Glomerular endothelial cell (primary cell): ENCODE data around the gene STK39. TPM values are rescaled to one million over a fixed set of nuclear protein-coding genes. Genes with fewer than 3 reads are reported as not detected.

Experiments
- DNase-seq: peaks from one replicate; pipeline ENCODE4 v3.0.0-alpha.2; 2011; ENCODE audit warnings: low read depth, low spot score; ENCODE audit errors: extremely low read depth
- total RNA-seq: library from RNA; depleted of rRNA; stranded (reverse); fragments of >200 nt; gene quantifications from 2 replicates; pipeline ENCODE4 v1.2.3, GENCODE V29; 2015

Gene STK39
- total RNA-seq, 1 donor from 2014 or later = 11.8 TPM

DNA sequence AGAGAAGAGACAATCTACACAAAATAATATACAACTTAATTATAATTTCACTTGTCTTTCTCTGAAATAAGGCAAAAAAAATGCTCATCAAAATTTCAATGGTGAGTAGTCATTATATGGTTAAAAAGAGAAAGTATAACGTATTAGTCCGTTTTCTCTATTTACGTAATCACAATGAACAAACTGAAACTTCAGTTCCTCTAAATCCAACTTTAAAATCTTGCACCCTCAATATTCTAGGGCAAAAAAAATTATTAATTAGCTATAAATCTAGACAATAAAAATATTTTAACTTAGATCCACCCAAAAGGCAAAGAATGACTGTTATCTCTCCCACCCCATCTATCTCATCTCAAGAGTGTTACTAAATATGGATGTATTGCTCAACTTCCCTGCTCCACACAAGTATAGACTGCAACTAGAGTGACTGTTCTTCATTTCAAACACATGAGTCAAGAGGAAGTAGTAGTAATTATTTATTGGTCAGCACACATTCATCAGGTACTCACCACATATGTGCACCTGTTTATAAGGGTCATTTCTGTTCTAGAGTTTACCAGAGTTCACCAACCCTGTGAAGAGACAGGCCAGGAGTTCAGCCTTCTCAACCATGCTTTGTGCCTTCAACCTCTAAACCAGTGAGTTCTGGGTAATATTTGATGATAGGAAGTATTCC lies 36.4 kb downstream of the STK39 start:
- DNase-seq = no peak

DNA sequence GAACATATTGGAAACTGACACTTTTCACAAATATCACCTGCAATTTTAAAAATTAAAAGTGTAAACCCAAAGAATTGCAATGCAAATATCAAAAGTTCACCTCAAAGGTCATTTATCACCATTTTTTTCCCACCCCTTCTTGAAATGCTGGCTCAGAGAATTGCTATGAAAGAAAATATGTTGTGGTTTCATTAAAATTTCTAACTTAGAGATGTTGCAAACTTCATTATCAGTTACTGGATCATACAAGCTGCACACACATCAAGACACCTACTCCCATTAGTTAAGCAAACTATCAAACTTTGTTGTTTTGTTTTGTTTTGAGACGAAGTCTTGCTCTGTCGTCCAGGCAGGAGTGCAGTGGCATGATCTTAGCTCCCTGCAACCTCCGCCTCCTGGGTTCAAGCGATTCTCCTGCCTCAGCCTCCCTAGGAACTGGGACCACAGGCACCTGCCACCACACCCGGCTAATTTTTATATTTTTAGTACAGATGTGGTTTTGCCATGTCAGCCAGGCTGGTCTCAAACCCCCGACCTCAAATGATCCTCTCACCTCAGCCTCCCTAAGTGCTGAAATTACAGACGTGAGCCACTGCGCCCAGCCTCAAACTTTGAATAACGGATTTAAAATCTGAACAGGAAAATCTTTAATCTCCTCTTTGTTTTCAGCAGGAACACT lies 37.0 kb downstream of the STK39 start:
- no peak for DNase-seq

DNA sequence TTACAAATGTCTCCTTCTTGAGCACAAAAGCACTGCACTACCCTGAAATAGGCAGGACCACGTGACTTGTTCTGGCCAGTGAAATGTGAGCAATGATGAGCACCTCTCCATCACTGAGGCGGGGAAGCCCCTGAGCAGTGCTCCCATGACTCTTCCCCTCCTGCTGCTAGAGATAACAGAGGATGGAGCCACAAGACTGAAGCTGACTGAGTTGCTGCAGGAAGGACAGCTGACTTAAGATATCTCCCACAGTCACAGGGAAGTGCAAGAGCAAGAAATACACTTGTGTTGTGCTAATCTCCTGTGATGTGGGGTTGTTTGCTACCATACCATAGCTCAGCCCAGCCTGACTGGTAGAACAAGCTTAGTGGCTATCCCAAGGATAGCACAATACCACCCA lies 38.7 kb downstream of the STK39 start:
- no peak for DNase-seq

DNA sequence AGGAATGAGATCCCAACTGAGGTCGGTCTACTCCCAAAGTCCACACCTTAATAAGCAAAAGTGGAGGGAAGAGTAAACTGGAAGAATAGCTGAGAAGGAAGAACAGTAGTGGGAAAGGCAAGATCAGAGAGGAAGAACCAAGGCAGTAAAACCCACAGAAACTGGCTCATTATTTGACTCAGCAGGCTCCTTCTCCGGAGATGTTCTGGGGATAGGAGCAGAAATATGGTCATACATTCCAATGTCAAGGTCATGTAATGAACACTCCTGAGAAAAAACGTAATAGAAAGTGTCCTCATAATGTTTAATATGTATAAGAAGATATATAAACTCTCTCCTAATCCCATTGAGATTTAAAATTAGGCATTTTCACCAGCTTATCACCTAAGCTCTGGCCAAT lies 39.5 kb downstream of the STK39 start:
- no peak for DNase-seq

DNA sequence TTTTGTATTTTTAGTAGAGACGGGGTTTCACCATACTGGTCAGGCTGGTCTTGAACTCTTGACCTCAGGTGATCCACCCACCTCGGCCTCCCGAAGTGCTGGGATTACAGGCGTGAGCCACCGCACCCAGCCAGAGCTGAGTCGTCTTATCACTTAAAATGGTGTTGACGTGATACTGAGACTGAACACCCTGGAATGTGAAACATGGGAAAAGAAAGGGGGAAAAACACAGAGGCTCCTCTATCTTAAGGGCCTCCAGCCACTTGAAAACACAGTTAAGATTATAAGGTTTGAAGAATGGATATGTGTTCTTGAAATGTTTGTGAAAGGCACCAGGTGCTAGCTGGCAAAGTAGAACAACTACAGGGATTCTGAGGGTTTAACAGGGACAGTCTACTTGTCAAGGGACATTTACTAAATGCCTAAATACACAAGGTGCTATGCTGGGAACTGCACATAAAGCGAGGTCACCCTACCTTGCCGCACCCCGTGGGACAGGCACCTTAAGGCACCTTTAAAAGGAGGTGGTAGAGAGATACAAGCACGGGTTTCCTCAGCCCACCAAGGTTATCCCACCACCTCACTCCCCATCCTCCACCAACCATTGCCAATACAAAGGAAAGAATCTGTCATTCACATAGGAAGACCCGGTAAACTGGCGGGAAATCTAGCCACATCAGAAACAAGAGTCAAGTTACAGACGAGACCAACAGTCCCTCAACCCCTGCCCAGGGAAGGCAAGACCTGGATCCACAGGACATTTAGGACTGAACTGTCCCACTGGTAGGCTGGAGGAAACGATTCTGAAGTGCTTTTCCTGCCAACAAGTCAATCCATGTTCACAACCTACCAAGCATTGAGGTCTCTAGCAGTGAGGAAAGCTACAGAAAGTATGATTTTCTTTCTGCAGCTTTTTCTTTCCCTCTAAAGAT lies 43.4 kb downstream of the STK39 start:
- no peak for DNase-seq

DNA sequence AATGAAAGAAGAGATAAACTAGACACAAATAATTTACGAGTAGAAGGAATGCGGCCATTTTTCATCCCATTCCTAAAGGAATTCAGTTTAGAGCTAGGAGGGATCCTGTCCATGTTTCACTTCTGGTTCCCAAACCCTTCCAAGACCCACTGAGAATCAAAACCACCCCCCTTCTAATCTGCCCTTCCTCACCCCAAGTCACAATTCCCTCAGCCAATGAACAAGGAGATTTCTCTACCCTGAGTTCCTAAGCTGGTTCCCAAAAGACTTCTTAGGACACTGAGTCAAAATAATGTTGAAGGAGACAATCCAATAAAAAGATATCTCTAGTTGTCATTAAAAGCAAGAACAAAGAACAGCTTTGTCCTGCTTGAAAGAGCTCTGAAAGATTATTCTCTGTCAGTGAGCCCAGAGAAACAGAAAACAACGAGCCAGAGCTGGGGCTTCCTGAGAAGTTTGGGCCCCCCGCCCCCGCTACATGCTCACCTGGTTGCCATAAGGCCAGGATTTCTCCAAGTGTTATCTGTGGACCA lies 45.7 kb downstream of the STK39 start:
- no peak for DNase-seq

DNA sequence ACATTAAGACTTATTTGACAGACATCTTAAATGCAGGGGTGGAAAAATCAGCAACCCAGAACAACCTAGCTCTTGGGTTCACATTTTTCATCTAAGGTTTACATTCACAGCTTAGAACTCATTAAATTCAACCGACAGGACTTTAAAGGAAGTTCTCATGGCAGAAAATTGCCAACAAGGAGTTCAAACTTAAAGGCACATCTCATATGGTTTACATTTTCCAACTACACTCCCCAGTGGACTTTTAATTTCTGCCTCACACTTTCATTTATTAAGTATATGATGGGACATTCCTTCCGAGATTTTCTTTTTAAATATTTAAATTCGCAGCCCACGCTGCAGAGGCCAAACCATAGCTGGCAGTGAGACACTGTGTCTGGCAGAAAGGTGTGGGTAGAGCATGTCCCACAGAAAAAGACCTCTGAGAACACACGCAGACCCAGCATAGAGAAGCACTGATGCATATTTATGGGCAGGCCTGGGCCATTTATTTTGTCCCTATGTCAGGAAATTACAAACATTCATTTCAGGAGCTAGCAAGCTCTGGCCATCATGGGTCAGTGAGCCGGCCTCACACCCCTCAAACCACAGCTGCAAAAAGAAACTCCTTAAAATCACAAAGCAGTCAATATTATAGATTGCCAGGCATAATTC lies 46.3 kb downstream of the STK39 start:
- DNase-seq = no peak

DNA sequence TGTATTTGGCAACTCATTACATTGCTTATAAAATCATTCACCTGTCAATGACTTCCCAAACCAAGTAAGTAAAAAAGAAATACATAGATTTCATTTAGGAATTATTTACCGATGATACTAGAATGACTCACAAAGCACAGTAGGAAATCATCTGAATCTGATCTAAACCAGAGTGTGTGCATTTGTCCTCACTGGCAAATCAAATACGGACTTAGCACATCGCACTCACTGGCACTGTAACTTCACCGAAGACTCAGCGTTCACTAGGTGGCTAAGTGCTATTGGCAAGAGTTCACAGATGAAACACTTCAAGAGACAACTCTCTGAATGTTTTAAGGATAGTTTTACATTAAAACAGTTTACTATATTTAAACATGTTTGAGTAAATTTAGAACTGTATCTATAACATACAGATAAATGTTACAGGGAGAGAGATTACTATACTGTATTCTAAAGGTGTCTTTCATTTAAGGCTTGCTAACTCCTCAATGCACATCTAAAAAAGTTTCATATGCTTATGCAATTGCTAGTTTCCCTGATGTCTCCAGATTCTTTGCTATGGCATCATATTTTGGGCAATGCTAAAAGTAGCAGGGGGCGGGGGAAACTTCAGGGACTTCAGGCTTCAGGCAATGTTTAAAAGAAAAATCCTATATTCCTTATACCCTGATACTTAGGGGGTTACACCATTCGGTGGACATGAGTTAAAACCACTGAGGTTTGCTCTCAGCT lies 48.8 kb downstream of the STK39 start:
- DNase-seq = no peak

DNA sequence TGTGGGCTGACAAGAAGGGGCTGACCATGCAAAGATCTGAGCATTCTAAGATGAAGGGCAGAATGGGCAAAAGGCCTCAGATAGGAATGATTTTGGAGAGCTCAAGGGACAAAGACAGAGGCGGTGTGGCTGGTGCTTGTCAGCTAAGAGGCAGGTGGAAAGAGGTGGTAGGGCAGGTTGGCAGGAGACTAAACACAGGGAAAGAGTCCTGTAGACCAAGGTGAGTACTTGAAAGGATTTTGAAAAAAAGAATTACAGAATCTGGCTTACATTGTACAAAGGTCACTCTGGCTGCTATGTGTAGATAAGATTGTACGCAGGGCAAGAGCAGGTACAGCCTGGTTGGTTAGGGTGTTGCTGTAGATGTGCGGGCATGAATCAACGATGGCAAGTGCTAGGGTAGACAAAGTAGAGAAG lies 50.6 kb downstream of the STK39 start:
- no peak for DNase-seq

DNA sequence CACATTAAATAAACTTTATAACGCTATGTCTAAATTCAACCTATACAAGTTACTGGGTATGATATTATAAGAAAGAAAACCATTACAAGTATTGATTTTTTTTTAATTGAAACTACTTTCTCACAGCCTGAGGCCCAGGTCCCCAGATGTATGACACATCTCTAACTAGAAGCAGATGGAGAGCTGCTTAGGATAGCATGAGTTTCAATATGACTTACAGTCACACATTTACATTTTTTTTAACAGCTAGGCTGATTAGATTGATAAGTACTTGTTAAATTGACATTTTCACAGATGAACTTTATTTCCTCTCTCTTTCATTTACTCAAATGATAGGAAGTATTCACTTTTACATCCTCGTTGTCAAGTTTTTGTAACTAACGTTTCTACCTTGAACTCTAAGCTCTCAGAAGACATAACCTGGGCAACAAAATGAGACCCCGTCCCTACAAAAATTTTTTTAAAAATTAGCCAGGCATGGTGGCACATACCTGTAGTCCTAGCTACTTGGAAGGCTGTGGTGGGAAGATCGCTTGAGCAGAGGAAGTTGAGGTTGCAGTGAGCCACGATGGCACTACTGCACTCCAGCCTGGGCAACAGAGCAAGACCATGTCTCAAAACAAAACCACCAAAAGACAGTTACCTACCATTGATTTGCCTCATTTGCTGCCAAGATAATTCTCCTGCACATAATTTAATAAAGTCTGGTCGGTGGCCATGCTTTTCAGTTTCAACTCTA lies 52.4 kb downstream of the STK39 start:
- DNase-seq = no peak

DNA sequence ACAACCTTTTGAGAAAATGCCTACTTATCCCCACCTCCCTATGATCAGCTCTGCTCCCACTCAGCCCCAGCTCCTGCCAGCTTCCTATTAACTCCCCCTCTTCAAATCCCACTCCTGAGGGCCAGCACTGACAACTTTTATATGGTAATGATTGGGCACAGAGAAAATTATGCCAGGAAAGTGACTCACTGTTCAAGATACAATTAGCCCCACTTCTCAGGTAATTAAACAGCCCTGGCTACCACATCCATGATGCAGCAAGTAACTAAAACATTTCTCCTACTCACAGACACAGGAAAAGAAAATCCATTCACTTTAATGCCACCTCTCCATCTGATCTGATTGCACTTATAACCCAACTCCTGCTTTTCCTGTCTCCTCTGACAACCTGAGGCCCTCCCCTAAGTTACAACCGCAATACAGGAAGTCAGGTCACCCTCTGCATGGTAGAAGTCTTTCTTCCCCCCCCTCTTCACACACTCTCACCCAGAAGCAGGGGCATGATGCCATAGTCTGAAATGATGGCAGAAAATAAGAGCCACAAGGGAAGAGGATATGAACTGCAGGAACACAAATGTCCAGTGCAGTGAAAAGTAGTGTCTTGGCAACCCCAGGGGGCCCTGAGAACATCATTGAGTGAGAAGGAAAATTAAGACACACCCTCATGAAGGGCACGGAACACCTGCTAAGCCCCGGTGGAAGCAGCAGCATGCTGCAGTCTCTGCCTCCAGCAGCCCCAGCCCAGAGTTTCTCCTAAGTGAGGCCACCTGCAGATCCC lies 54.4 kb downstream of the STK39 start:
- DNase-seq = no peak

DNA sequence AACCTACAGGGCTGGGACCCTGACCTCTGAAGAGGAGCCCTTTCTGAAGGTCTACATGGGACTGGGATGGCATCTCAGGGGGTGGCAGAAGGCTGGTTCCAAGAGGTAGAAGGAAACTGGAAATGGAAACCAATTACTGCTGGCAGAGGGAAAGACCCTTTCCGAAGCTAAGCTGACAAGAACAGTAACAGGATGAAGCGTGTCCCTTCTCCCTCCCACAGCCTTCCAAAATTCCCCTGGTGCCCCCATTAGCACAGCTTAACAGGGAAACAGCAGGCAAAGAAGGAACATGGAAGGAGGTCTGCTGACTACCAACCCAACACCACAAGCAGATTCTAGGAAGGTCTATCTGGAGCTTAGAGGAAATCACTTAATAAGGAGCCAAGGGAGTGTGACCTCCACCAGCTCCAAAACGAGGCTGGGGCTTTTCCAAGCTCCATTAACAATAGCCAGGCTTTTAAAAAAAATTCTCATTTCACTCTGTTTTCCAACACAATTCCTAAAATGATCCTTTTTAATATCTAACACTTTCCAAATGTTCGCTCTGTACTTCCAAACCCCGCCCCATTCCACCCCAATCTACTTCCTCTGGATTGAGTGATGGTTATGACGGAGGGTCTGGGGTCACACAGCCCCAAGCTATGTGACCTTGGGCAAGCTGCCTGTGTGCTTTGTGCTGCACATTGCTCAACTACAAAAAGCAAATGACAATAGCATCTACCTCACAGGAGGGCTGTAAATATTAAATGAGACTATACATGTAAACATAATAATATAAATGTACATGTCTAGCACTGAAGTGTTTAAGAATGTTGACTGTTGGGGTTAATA lies 55.2 kb downstream of the STK39 start:
- no peak for DNase-seq

DNA sequence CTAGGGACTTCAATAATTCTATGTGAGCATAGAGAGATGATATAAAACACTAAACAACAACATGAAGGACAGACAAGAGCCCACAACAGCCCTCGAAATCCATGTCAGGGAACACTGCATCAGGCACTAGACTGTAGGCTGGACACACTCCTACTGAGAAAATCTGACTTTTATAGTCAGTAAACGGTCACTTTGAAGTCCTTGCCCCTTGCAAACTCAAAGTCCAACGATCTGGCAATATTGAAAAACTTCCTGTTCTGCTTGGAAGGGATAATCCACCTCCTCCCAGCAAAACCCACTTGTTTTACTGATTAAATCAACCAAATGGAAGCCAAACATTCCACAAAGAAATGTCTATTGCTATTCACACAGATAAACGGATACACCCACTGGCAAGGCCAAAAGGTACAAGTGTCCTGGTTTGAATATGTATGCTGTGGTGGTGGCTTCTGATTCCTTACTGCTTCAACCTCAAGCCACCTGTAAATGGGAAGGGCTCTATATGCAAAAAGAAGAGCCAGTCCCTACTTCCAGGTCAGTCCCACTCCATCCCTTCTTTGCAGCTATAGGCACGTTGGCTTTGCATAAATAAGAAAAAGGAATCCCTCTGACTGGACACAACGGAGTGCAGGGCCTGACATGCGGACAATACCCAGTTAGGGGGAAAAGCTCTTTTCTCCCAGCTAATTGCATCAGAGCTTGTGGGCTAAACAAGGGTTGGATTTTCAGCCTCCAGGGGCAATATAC lies 56.6 kb downstream of the STK39 start:
- DNase-seq = no peak

DNA sequence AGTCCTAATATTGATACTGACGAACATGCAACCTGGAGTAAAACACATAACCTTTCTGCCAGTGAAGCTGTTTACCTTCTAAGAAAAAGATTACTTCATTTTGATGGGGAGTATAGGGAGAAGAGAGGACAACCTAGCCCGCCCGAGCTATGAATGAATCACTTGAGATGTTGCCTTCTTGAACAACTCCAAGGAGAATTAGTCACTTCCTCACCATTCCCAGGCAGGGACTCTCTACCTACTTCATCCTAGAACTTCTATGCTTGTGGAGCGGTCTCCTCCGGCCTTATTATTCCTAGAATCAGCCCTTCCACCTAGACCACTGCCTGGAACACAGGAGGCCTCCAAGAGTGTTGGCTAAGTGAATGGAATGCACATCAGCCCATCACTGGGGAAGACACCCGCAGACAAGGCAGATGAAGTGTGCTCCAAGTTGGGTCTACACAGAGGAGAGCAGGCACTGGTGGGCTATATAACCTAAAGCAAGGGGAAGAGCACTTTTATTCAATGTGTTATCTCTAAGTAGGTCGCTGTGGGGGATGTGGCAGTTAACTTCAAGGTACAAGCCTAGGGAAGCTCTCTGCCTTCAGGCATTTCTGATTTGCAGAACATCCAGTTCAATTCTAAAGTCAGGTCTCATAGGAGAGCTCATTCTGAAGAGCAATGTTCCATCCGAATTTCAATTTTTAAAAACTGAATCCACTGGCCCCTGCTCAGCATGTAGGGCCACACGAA lies 57.4 kb downstream of the STK39 start:
- DNase-seq = peak; percentile 33

DNA sequence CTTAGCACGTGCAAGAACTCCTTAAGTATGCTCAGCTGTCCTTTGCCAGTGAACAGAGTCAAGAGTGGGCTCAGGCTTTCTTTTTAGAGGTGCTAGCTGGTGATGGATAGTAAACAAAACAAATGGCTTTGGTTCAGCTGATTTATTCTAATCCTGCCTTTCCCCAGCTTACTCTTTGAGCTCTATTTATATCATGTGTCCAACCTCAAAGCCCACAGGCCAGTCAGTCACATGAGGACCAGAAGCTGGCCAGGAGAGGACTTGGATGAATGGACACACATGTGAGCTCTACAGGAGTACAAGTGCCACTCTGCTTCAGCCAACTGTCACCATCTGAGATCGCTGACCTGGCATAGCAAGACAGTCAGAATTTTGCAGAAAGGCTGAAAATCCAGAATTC lies 59.4 kb downstream of the STK39 start:
- no peak for DNase-seq

DNA sequence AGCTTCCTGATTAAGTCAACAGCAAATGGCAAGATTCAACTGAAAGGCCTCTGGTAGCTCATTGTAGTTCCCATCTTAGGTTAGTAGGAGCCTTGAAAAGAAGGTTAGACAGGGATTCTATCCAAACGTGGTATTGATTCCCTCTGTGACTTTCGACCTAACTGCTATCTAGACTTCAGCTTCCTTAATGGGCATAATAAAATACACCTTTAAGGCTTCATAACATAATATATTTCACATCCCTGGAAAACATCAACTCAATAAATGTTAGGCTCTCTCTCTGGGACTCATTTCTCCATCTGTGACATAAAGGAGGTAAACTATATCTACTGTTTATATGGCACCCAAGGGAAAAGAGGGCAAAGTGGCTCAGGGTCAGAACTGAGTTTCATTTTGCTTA lies 60.9 kb downstream of the STK39 start:
- DNase-seq = no peak
